B cell (primary cell): ENCODE measurements around the gene CAPNS1. TPM values are rescaled to one million over a fixed set of nuclear protein-coding genes. Genes with fewer than 3 reads are reported as not detected.

ENCODE experiments used
- ATAC-seq: fragments of 200-7000 bp; cut with Tn5 transposase; one replicate; pipeline ENCODE4 v1.10.0; 2021; ENCODE audit warnings: low read depth, mild to moderate bottlenecking, moderate number of reproducible peaks, moderate library complexity
- CTCF ChIA-PET: fragments of 350-600 bp; sonication (Branson Sonifier 250); formaldehyde crosslinking; loops from one replicate; lab custom pipeline; 2021; ENCODE audit warnings: antibody characterized with exemption, inconsistent platforms; lab: Charles Lee
- POLR2A ChIA-PET: fragments of 350-600 bp; sonication (Branson Sonifier 250); formaldehyde crosslinking; loops from one replicate; lab custom pipeline; 2021; ENCODE audit warnings: antibody characterized with exemption; lab: Charles Lee
- DNase-seq: peaks from one replicate; pipeline ENCODE4 v3.0.0; 2013
- H2AFZ ChIP-seq: 2 replicates; pipeline ENCODE4 v1.6.1; 2012; ENCODE audit warnings: mild to moderate bottlenecking, low read depth, low read length; ENCODE audit not compliant: insufficient read depth, poor library complexity, severe bottlenecking
- H3K27ac ChIP-seq, 2 donors: 1 replicate in 1 of 2; 2 replicates in 1 of 2; pipeline ENCODE4 v1.5.1; 2012 to 2013; ENCODE audit warnings: low read length in 2 of 2, mild to moderate bottlenecking in 2 of 2, moderate library complexity in 1 of 2
- H3K27me3 ChIP-seq, 4 experiments: fragments of 200-600 bp in 1 of 4; sonication (generic) in 1 of 4; replicated peaks in 1 of 4; 1 replicate in 2 of 4; 2 replicates in 2 of 4; pipeline versions ENCODE4 v1.6.1 to v1.7.0; 2013 to 2016; ENCODE audit warnings: low read length in 3 of 4, mild to moderate bottlenecking in 2 of 4, mixed read lengths in 1 of 4, moderate library complexity in 1 of 4; ENCODE audit not compliant: insufficient read depth in 4 of 4, control insufficient read depth in 3 of 4; ENCODE audit errors: control extremely low read depth in 1 of 4
- H3K36me3 ChIP-seq, 2 experiments: replicated peaks in 1 of 2; 1 replicate in 1 of 2; 2 replicates in 1 of 2; pipeline versions ENCODE4 v1.6.1 to v1.7.1; 2013; ENCODE audit warnings: low read length in 1 of 2; ENCODE audit not compliant: insufficient read depth in 2 of 2, control insufficient read depth in 1 of 2; ENCODE audit errors: control extremely low read depth in 1 of 2, extremely low read depth in 1 of 2
- H3K4me1 ChIP-seq, 2 donors: fragments of 200-600 bp in 1 of 2; sonication (generic) in 1 of 2; 1 replicate in 1 of 2; 2 replicates in 1 of 2; pipeline versions ENCODE4 v1.5.1 to v1.6.1; 2013 to 2017; ENCODE audit warnings: low read length in 2 of 2; ENCODE audit not compliant: control insufficient read depth in 2 of 2, insufficient read depth in 2 of 2
- H3K4me2 ChIP-seq: replicated peaks from 2 replicates; pipeline ENCODE3; 2012; ENCODE audit warnings: mild to moderate bottlenecking, low read depth, low read length; ENCODE audit not compliant: poor library complexity, severe bottlenecking
- H3K4me3 ChIP-seq, 5 experiments: fragments of 200-600 bp in 1 of 5; sonication (generic) in 1 of 5; 1 replicate in 3 of 5; 2 replicates in 2 of 5; pipeline versions ENCODE4 v1.5.1 to v1.7.0; 2011 to 2016; ENCODE audit warnings: low read length in 4 of 5, mild to moderate bottlenecking in 4 of 5, low read depth in 2 of 5, control low read depth in 1 of 5, moderate library complexity in 1 of 5; ENCODE audit not compliant: insufficient read depth in 1 of 5; ENCODE audit errors: control extremely low read depth in 1 of 5, extremely low read depth in 1 of 5
- H3K79me2 ChIP-seq: fragments of 200-600 bp; sonication (generic); one replicate; pipeline ENCODE4 v1.6.0; 2016; ENCODE audit warnings: low read length; ENCODE audit not compliant: control insufficient read depth, insufficient read depth
- H3K9ac ChIP-seq: fragments of 200-600 bp; sonication (generic); 2 replicates; pipeline ENCODE4 v1.6.1; 2017; ENCODE audit warnings: mild to moderate bottlenecking, low read length, moderate library complexity
- H3K9me3 ChIP-seq, 3 donors: one replicate each; pipeline versions ENCODE4 v1.6.1 to v1.7.1; 2013; ENCODE audit warnings: low read length in 2 of 3; ENCODE audit not compliant: control insufficient read depth in 2 of 3, insufficient read depth in 1 of 3; ENCODE audit errors: control extremely low read depth in 1 of 3
- H4K20me1 ChIP-seq: 2 replicates; pipeline ENCODE4 v1.6.0; 2012; ENCODE audit warnings: mild to moderate bottlenecking, low read length; ENCODE audit not compliant: insufficient read depth, control insufficient read depth, poor library complexity, severe bottlenecking
- H3K27ac Mint-ChIP-seq: one replicate; pipeline ENCODE4 v1.8.0; 2021; ENCODE audit warnings: mixed read lengths
- H3K27me3 Mint-ChIP-seq: one replicate; pipeline ENCODE4 v1.8.0; 2021; ENCODE audit warnings: mixed read lengths
- H3K4me1 Mint-ChIP-seq: one replicate; pipeline ENCODE4 v1.8.0; 2021; ENCODE audit warnings: mixed read lengths
- H3K4me3 Mint-ChIP-seq: one replicate; pipeline ENCODE4 v1.8.0; 2021; ENCODE audit warnings: mixed read lengths
- H3K9me3 Mint-ChIP-seq: one replicate; pipeline ENCODE4 v1.8.0; 2022; ENCODE audit warnings: mixed read lengths; ENCODE audit not compliant: insufficient read depth
- CTCF ChIP-seq: fragments of 200-600 bp; IDR thresholded peaks from one replicate; pipeline ENCODE4 v1.8.0; 2022; ENCODE audit warnings: antibody characterized with exemption, mild to moderate bottlenecking
- EZH2 ChIP-seq: IDR thresholded peaks from 2 replicates; pipeline ENCODE4 v1.6.1; 2012; ENCODE audit warnings: borderline replicate concordance, low read depth, mild to moderate bottlenecking, moderate library complexity, low read length; ENCODE audit not compliant: insufficient read depth, poor library complexity, severe bottlenecking
- WGBS: methylation state at CpG from one replicate; pipeline ENCODE4 v1.1.5; 2013; ENCODE audit warnings: missing lambda C conversion rate; ENCODE audit not compliant: insufficient coverage; 5-methylcytosine and 5-hydroxymethylcytosine counted together
- intact Hi-C: fragments of 100-400 bp; cut with micrococcal nuclease; formaldehyde crosslinking; loops from one replicate; pipeline ENCODE4 v1.10.0; 2022
- polyA plus RNA-seq: library from polyadenylated mRNA; depleted of rRNA; stranded (reverse); fragments of >200 nt; gene quantifications from 2 replicates; pipeline ENCODE4 v1.2.3, GENCODE V29; 2012
- total RNA-seq, 2 donors: library from RNA; stranded (reverse); fragments of 120-200 nt in 1 of 2; gene quantifications; 1 replicate in 1 of 2; 2 replicates in 1 of 2; pipeline versions ENCODE4 v1.2.3 to v1.2.4, GENCODE V29; 2013 to 2022

The CAPNS1 gene
- total and polyA plus RNA-seq, 2 donors (not counting 1 experiment from before 2014, with no cell fraction given) = 272 to 294 TPM

GRCh38 chr19:36103040-36103626 is 36.7 kb upstream of the CAPNS1 start:
- no peak for ATAC-seq
- Mint-ChIP-seq H3K27me3 (no peaks in the 10 kb centered on the region), H3K9me3 (no peaks in the 10 kb centered on the region), H3K27ac (no peak overlapping the region), H3K4me3 (no peak overlapping the region), H3K4me1 (no peaks in the 10 kb centered on the region)
- no peak overlapping the region for H2AFZ ChIP-seq
- H3K4me1 ChIP-seq = no peaks in the 10 kb centered on the region
- no peaks in the 10 kb centered on the region for H3K79me2 ChIP-seq
- H3K27me3 ChIP-seq = no peaks in the 10 kb centered on the region
- H3K9ac ChIP-seq = no peak overlapping the region
- TF ChIP-seq CTCF = no peak
- no peak for TF ChIP-seq EZH2
- no peak overlapping the region for H3K4me2 ChIP-seq
- intact Hi-C loops = no loop called here
- WGBS = 96% methylated on average over 24 of the region's 24 CpGs
- H4K20me1 ChIP-seq = no peaks in the 10 kb centered on the region
- no peak for DNase-seq
- no peak overlapping the region for H3K27ac ChIP-seq
- ChIA-PET CTCF (interaction anchor here (1.4 to 1.6 kb wide), 2 partner anchors 15 to 49 kb away, joined by 4 to 7 read pairs; partner anchors contain the start of gene THAP8), POLR2A (no interaction called here)
- H3K9me3 ChIP-seq = peaks cover 0 to 6% (median 0%) of the 10 kb centered on the region in 3 donors
- no peak overlapping the region for H3K4me3 ChIP-seq
- no peaks in the 10 kb centered on the region for H3K36me3 ChIP-seq

GRCh38 chr19:36103842-36104552 is 35.9 kb upstream of the CAPNS1 start:
- ChIA-PET CTCF (interaction anchor here (1.4 to 1.6 kb wide), 2 partner anchors 14 to 50 kb away, joined by 4 to 7 read pairs; partner anchors contain the start of gene THAP8), POLR2A (no interaction called here)
- WGBS = 98% methylated on average over 11 of the region's 12 CpGs
- no peaks in the 10 kb centered on the region for H3K36me3 ChIP-seq
- no peaks in the 10 kb centered on the region for H3K4me1 ChIP-seq
- H3K27me3 ChIP-seq = no peaks in the 10 kb centered on the region
- no peaks in the 10 kb centered on the region for H4K20me1 ChIP-seq
- DNase-seq (no peak), ATAC-seq (no peak)
- H3K9ac ChIP-seq = no peak overlapping the region
- no peaks in the 10 kb centered on the region for H3K4me1 Mint-ChIP-seq
- intact Hi-C loops = no loop called here
- no peak overlapping the region for H2AFZ ChIP-seq
- H3K9me3 Mint-ChIP-seq = no peaks in the 10 kb centered on the region
- H3K27ac ChIP-seq = no peak overlapping the region
- H3K9me3 ChIP-seq = peaks cover 0 to 6% (median 0%) of the 10 kb centered on the region in 3 donors
- no peaks in the 10 kb centered on the region for H3K27me3 Mint-ChIP-seq
- no peak overlapping the region for H3K4me3 ChIP-seq
- no peak overlapping the region for H3K4me2 ChIP-seq
- H3K79me2 ChIP-seq = no peaks in the 10 kb centered on the region
- no peak overlapping the region for H3K27ac Mint-ChIP-seq
- no peak for TF ChIP-seq CTCF
- no peak for TF ChIP-seq EZH2
- H3K4me3 Mint-ChIP-seq = no peak overlapping the region
